Measurements from ENCODE around the gene BCLAF3. TPM values are rescaled to one million over a fixed set of nuclear protein-coding genes. Genes with fewer than 3 reads are reported as not detected.

Gene BCLAF3
- total and polyA plus RNA-seq, 9 of the 15 experiments (the other 6 are each of a cell fraction or from before 2014, with no cell fraction given) = 0.73 to 4.6 (median 2.5) TPM

- BruUV-seq (replicated peaks) = no TSS peak
- TF ChIP-seq DPF2 (IDR thresholded peaks at IDR 0.05) = no peak
- no peak for TF ChIP-seq PTRF (tag; IDR thresholded peaks at IDR 0.05)
- TF ChIP-seq PRMT5 (CRISPR knock-in tag; IDR thresholded peaks at IDR 0.05) = no peak
- no peak for TF ChIP-seq MED1 (CRISPR knock-in tag; IDR thresholded peaks at IDR 0.05; ENCODE audit: borderline replicate concordance)
- no peak for TF ChIP-seq ZNF316 (IDR thresholded peaks at IDR 0.05)
- no peak for TF ChIP-seq PBX2 (CRISPR knock-in tag; IDR thresholded peaks at IDR 0.05; ENCODE audit: low read depth)
- TF ChIP-seq PBX2 (tag; conservative IDR thresholded peaks at IDR 0.05; ENCODE audit: low read depth) = no peak
- no peak for TF ChIP-seq ATF3 (IDR thresholded peaks at IDR 0.05)
- TF ChIP-seq ATF3 (CRISPR knock-in tag; conservative IDR thresholded peaks at IDR 0.05) = no peak
Observed at GRCh38 chrX:20011608-20012007, 20.7 kb upstream of the BCLAF3 start.

More at GRCh38 chrX:20011608-20012007, 20.7 kb upstream of the BCLAF3 start:
- Histone ChIP-seq H3K36me3 (ENCODE audit: control insufficient read depth, insufficient read depth, low read length) (no peaks in the 10 kb centered on the region), H3K9me3 (replicated peaks; ENCODE audit: control insufficient read depth, insufficient read depth, low read depth, low read length) (no peaks in the 10 kb centered on the region), H3K27me3 (ENCODE audit: control insufficient read depth in 2 of 2, insufficient read depth in 2 of 2, low read length in 2 of 2) (0 out of 5 replicates have a peak, but pooled peaks cover 0 to 3% of the 10 kb centered on the region in 2 experiments), H3K9me1 (ENCODE audit: control insufficient read depth, insufficient read depth, low read length) (no peaks in the 10 kb centered on the region), H2AFZ (ENCODE audit: low read depth, low read length) (no peak overlapping the region), H3K4me3 (no peak overlapping the region), H3K9ac (ENCODE audit: insufficient read depth in 1 of 2, low read depth in 2 of 2, low read length in 2 of 2) (no peak overlapping the region), H4K20me1 (replicated peaks; ENCODE audit: control insufficient read depth, insufficient read depth, low read length) (no peaks in the 10 kb centered on the region), H3K27ac (ENCODE audit: extremely low read depth, low read depth, low read length) (no peak overlapping the region), H3K4me1 (replicated peaks in 1 of 2; ENCODE audit: control insufficient read depth in 2 of 2, insufficient read depth in 2 of 2, low read length in 2 of 2) (no peaks in the 10 kb centered on the region), H3K79me2 (ENCODE audit: control insufficient read depth, insufficient read depth, low read length) (no peaks in the 10 kb centered on the region), H3K4me2 (ENCODE audit: insufficient read depth, low read length) (no peak overlapping the region)
- 5% methylated on average over 3 of the region's 4 CpGs for WGBS (ENCODE audit: insufficient coverage, low coverage, missing lambda C conversion rate)
- in situ Hi-C loops (cut with MboI) (no loop called here), intact Hi-C loops (cut with micrococcal nuclease) (no loop called here)
- no peak for ATAC-seq
- no peak for FAIRE-seq
- CTCF ChIA-PET (ENCODE audit: low intra/inter-chr PET ratio) = no interaction called here
- POLR2A ChIA-PET = interaction anchor here (0.7 kb wide), 1 partner anchor 290 kb away, joined by 3 read pairs; no protein-coding TSS in a partner anchor
- DNase-seq (ENCODE audit: extremely low read depth in 1 of 4, low spot score in 3 of 4) = no peak

All from K562 (cell line).